ENCODE results near the gene NEUROG1. TPM values are rescaled to one million over a fixed set of nuclear protein-coding genes. Genes with fewer than 3 reads are reported as not detected.

The NEUROG1 gene, protein sequence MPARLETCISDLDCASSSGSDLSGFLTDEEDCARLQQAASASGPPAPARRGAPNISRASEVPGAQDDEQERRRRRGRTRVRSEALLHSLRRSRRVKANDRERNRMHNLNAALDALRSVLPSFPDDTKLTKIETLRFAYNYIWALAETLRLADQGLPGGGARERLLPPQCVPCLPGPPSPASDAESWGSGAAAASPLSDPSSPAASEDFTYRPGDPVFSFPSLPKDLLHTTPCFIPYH
- total RNA-seq: not detected
- not detected for polyA plus RNA-seq
- long read RNA-seq, donor 1: 0 reads
- long read RNA-seq, donor 2: 0 reads
- long read RNA-seq, donor 3: 0 reads
- long read RNA-seq, donor 4: 0 reads
- long read RNA-seq, donor 5: 0 reads

DNA sequence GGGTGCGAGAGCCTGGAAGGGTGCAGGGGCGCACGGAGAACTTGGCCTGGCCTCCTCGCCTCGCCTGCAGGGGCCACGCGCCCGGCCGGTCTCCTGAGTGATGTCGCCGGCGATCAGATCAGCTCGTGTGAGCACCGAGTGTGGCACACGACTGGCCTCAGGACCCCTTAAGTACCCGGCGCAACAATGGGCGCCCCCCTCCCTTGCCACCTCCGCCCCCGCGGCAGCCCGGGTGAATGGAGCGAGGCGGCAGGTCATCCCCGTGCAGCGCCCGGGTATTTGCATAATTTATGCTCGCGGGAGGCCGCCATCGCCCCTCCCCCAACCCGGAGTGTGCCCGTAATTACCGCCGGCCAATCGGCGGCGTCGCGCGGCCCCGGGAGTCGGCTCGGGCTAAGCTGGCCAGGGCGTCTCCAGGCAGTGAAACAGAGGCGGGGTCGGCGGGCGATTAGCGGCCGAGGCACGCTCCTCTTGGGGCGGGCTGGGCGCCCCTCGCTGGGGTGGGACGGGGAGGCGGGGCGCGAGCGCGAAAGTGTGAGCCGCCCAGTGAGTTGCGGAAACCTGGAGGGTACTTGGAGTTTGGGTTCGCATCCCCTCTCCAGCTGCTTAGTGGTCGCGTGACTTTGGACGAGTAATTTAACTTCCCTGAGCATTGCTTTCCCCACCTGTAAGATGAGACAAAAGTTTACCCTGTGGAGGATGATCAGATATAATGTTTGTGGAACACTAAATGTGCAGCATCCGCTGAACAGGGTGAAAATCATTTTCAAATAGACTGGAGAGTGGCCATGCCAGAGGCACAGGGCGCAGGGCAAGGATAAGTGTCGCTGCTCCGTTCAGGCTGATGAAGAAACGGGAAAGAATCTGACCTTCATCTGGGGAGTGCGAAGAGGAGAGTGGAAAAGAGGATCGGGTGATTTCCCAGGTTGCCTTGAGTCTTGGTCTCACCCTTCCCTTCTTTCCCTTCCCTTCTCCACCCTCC is at the start of gene NEUROG1:
Gene NEUROG1, minus strand, starts transcription at position 145 of the 982 bp plus-strand sequence. CDS start 274 bp downstream, outside the sequence.
- H3K9ac ChIP-seq (ENCODE audit: insufficient read depth in 1 of 2, low read length in 2 of 2): no peak within 1 kb of the TSS
- peaks cover 0 to 9% (median 3%) of the 10 kb centered on the region in 4 donors for H3K9me3 ChIP-seq (ENCODE audit: control insufficient read depth in 4 of 4, insufficient read depth in 3 of 4, low read length in 3 of 4)
- no peak within 1 kb of the TSS for H3K27ac ChIP-seq (ENCODE audit: low read depth in 1 of 2, low read length in 1 of 2)
- H3K4me1 ChIP-seq (ENCODE audit: control insufficient read depth in 5 of 5, insufficient read depth in 5 of 5, low read length in 5 of 5): peaks cover 0 to 25% (median 4%) of the 10 kb centered on the region in 5 donors
- peak in 2 of 3 donors; percentile 22 to 48 for DNase-seq
- H3K4me3 ChIP-seq: no peak within 1 kb of the TSS
- 3 to 4% methylated on average over 73 to 74 of the region's 74 CpGs for WGBS, 2 donors
- TF ChIP-seq, protein P1, sequence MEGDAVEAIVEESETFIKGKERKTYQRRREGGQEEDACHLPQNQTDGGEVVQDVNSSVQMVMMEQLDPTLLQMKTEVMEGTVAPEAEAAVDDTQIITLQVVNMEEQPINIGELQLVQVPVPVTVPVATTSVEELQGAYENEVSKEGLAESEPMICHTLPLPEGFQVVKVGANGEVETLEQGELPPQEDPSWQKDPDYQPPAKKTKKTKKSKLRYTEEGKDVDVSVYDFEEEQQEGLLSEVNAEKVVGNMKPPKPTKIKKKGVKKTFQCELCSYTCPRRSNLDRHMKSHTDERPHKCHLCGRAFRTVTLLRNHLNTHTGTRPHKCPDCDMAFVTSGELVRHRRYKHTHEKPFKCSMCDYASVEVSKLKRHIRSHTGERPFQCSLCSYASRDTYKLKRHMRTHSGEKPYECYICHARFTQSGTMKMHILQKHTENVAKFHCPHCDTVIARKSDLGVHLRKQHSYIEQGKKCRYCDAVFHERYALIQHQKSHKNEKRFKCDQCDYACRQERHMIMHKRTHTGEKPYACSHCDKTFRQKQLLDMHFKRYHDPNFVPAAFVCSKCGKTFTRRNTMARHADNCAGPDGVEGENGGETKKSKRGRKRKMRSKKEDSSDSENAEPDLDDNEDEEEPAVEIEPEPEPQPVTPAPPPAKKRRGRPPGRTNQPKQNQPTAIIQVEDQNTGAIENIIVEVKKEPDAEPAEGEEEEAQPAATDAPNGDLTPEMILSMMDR (IDR thresholded peaks at IDR 0.05; ENCODE audit: control extremely low read depth, extremely low read depth): no peak
- H3K36me3 ChIP-seq (ENCODE audit: control insufficient read depth in 4 of 4, insufficient read depth in 4 of 4, low read length in 4 of 4): no peaks in the 10 kb centered on the region
- peaks cover 10 to 92% (median 83%) of the 10 kb centered on the region in 3 donors for H3K27me3 ChIP-seq (ENCODE audit: control insufficient read depth in 3 of 3, insufficient read depth in 3 of 3, low read length in 2 of 3)
- ATAC-seq (ENCODE audit: insufficient read depth, low FRiP score): no peak

DNA sequence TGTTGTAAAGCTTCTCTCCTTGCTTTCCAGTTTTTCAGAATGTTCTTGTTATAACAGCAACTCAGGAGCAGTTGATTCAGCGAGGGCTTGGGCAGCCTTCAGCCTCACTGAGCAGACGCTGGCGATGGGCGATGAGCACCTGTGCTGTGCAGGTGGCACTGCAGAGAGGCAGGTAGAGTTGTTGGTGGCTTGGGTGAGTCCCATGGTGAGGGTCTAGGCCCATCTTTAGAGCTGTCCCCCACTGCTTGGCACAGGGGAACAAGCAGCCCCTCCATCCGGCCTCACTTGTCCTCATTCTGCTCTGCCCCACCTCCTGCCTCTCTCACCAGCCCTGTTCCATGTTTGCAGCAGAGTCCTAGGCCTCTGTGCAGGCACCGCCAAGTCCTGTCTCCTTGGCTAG is 49.2 kb upstream of the NEUROG1 start:
- no peak overlapping the region for H3K4me3 ChIP-seq
- H3K27me3 ChIP-seq (ENCODE audit: control insufficient read depth in 3 of 3, insufficient read depth in 3 of 3, low read length in 2 of 3): no peaks in the 10 kb centered on the region
- H3K9me3 ChIP-seq (ENCODE audit: control insufficient read depth in 4 of 4, insufficient read depth in 3 of 4, low read length in 3 of 4): no peaks in the 10 kb centered on the region
- 90 to 95% methylated on average over 6 of the region's 6 CpGs for WGBS, 2 donors
- no peak overlapping the region for H3K9ac ChIP-seq (ENCODE audit: insufficient read depth in 1 of 2, low read length in 2 of 2)
- peaks cover 0 to 56% (median 13%) of the 10 kb centered on the region in 5 donors for H3K4me1 ChIP-seq (ENCODE audit: control insufficient read depth in 5 of 5, insufficient read depth in 5 of 5, low read length in 5 of 5)
- H3K27ac ChIP-seq (ENCODE audit: low read depth in 1 of 2, low read length in 1 of 2): no peak overlapping the region
- DNase-seq (no peak), ATAC-seq (ENCODE audit: insufficient read depth, low FRiP score) (no peak)
- TF ChIP-seq, protein P1 (IDR thresholded peaks at IDR 0.05; ENCODE audit: control extremely low read depth, extremely low read depth): no peak
- H3K36me3 ChIP-seq (ENCODE audit: control insufficient read depth in 4 of 4, insufficient read depth in 4 of 4, low read length in 4 of 4): no peaks in the 10 kb centered on the region

DNA sequence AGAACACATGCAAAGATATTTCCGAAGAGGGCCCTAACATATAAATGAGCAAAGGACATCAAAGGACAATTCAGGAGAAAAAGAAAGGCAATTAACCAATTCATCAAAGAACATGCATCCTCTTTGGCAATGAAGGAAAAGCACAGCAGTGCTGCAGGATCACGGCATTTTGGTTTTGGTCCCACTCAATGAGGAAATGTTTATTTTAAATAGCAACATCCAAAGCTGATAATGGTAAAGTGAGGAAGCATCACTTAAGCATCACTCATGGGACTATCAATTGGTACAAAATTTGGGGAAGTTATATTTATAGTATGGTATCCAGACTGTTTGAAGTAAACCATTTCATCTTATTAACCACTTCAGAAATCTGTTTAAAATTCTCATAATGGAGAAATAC is 48.5 kb upstream of the NEUROG1 start:
- peak in 2 of 3 donors; percentile 60 to 83 for DNase-seq
- Histone ChIP-seq H3K27me3 (ENCODE audit: control insufficient read depth in 3 of 3, insufficient read depth in 3 of 3, low read length in 2 of 3) (peaks cover 0 to 5% (median under 1%) of the 10 kb centered on the region in 3 donors), H3K36me3 (ENCODE audit: control insufficient read depth in 4 of 4, insufficient read depth in 4 of 4, low read length in 4 of 4) (no peaks in the 10 kb centered on the region), H3K9ac (ENCODE audit: insufficient read depth in 1 of 2, low read length in 2 of 2) (no peak overlapping the region), H3K4me1 (ENCODE audit: control insufficient read depth in 5 of 5, insufficient read depth in 5 of 5, low read length in 5 of 5) (peaks cover 0 to 60% (median 13%) of the 10 kb centered on the region in 5 donors), H3K27ac (ENCODE audit: low read depth in 1 of 2, low read length in 1 of 2) (no peak overlapping the region), H3K9me3 (ENCODE audit: control insufficient read depth in 4 of 4, insufficient read depth in 3 of 4, low read length in 3 of 4) (no peaks in the 10 kb centered on the region), H3K4me3 (no peak overlapping the region)
- ATAC-seq (ENCODE audit: insufficient read depth, low FRiP score): no peak
- 62 to 79% methylated on average over 2 of the region's 2 CpGs for WGBS, 2 donors
- TF ChIP-seq, protein P1 (IDR thresholded peaks at IDR 0.05; ENCODE audit: control extremely low read depth, extremely low read depth): no peak

Measured in lung (tissue), 16 donors.